Activated CD4-positive, alpha-beta T cell treated with anti-CD3 and anti-CD28 coated beads, Interleukin-10, Interleukin-2, amounts not matched to agents 100 ng/mL and 50 ng/mL, durations not matched to agents 16 hours and 8 hours (primary cell): ENCODE data around the gene ENTPD8.
A peak's percentile ranks its signal among the peaks of the same experiment; 100 is the strongest.
"Not testable (repeated sequence)": the region's sequence is repeated elsewhere in the genome, so short reads cannot be mapped to it uniquely, and the experiment has no call there.

Experiments used
- DNase-seq: peaks from one replicate; pipeline ENCODE4 v3.0.0-alpha.2; 2020

Gene ENTPD8

GRCh38 chr9:137476856-137477255 lies 35.7 kb upstream of the ENTPD8 start:
- no peak for DNase-seq

DNA sequence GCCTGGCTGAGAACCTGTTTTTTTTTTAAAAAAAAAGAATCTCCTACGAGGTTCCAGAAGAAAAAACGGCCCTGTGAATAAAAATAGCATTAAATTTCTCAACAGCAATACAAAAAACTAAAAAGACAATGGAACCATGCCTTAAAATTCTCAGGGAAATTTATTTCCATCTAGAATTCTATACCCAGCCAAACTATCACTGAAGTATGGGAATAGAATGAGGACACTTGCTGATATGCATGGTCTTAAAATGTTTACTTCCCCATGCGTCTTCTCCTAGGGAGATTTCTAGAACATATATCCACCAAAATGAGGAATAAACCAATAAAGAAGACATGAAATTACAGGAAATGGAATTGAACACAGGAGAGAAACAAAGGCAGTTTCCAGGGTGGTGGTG lies 34.5 kb upstream of the ENTPD8 start:
- no peak for DNase-seq

- DNase-seq: no peak
These were observed 33.1 kb upstream of the ENTPD8 start for GRCh38 chr9:137474271-137474670.

GRCh38 chr9:137470785-137471184 lies 29.6 kb upstream of the ENTPD8 start:
- DNase-seq: no peak

DNA sequence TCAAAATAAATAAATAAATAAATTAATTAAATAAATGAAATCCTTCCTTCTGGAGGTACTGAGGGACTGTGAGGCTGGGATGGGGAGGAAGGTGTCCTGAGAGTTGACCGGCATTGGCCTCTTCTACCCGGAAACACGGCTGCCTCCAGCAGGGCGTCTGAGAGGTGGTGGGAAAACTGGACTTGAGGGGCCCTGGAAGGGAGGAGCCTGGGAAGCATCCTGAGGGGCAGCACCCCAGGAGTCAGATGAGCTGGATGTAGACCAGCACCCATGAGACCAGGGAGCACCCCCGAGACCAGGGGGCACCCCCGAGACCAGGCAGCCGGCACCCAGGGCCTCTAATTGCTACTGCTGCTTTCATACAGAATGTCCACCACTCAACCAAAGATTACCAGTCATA lies 26.7 kb upstream of the ENTPD8 start:
- no peak for DNase-seq

DNA sequence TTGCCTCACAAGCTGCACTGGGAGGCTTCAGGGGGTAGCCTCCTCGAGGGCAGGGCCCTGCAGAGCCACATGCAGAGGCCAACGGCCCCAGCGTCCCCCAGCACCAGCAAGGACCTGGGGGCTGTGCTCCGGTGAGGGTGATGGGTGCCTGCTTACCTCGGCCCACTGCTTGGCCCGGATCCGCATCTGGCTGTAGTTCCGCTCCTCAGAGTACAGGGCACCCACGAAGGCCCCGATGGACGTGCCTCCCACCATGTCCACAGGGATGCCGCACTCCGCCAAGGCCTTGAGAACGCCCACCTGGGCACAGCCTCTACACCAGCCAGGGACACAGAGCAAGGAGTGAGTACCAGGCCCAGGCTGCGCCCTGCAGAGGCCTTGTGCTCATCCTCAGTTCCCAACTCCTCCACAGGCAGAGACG lies 26.0 kb upstream of the ENTPD8 start:
- DNase-seq: no peak

GRCh38 chr9:137466389-137467085 lies 25.4 kb upstream of the ENTPD8 start:
- not testable (repeated sequence) for DNase-seq

- DNase-seq: no peak
These were observed 24.7 kb upstream of the ENTPD8 start for GRCh38 chr9:137465720-137466388.

DNA sequence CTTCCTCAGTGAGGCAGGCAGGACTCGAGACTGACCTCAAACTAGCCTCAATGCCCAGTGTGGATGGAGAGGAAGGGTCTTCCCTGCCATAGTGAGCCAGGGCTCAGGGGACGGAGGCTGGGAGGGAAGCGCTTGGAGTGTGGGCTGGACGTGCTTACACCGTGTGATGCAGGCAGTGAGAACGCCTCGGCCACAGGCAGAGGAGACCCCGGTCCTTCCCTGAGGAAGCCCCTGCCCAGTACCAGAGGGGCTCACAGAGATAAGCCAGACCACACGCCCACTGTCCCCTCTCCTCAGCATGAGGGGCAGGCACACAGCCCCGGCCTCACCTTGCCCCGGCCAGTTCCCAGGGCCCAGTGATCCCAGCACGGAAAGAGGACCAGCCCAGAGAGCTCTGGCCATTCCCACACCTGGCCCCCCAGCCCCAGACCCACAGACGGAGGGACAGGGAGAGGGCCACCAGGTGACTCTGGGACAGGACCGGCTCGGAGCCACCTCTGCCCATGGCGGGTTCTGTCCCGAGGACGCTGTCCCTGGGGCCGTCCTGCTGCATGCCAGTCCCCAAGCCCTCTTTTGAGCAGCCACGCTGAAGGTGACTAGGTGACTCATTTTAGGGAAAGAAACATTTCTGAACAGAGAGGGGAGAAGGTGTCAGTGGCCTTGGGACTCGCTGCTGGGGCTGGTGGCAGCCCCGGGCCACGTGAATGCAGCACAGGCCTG lies 24.0 kb upstream of the ENTPD8 start:
- no peak for DNase-seq

DNA sequence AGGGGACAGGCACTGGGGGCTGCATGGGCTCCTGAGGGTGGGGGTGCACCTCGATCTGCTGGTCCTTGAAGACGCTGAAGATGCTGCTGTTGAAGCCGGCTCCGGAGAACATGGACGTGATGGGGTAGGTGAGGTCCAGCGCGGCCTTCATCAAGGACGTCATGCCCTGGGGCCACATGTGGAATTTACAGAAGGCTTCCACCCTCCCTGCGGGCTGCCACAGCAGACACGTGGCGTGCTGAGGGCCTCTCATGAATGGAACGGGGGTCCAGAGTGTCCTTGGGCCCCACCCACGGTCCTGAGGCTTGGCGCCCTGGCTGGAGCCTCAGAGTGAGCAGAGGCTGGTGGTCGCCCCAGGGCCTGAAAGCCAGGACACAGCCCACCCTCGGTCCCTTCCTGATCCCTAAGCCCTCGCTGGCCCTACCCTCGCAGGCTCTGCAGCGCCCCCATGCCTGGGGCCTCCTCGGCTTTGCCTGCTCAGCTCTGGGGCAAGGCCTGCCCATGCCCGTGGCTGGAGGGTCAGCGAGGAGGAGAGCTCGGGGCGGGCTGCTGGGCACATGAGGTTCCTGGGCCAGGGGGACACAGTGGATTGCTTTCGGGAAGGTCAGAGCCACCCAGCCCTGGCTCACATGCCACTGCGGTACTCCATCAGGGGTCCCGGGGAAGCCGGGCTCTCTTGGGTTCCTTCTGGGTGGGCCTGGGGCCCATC lies 23.3 kb upstream of the ENTPD8 start:
- no peak for DNase-seq

- no peak for DNase-seq
These were observed 22.8 kb upstream of the ENTPD8 start for GRCh38 chr9:137463931-137464290.

GRCh38 chr9:137462986-137463930 lies 22.1 kb upstream of the ENTPD8 start:
- DNase-seq: no peak

DNA sequence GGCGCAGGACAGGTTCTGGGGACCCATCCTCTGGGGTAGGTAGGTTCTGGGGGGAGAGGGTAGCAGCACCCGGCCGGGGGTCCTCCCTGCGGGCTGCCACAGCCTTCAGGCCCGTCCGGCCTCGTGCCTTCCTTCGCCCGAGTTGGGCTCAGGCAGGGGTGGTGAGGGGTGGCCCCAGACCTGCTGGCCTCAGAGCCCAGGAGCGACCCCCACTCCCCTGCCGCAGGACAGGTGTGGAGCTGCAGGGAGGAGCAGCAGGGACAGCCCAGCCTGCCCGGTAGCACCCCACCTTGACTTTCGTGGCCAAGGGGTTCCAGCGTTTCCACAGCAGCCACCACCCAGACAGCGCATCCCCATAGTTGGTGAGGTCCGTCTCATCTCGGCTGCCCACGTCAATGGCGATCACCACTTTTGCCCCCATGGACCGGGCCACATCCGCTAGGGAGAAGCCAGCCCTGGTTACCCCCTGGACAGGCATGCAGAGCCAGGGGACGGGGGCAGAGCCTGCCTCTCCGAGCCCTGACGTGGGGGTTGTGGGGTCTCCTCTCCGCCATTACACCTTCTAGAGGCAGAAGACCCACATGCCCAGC lies 21.3 kb upstream of the ENTPD8 start:
- no peak for DNase-seq

DNA sequence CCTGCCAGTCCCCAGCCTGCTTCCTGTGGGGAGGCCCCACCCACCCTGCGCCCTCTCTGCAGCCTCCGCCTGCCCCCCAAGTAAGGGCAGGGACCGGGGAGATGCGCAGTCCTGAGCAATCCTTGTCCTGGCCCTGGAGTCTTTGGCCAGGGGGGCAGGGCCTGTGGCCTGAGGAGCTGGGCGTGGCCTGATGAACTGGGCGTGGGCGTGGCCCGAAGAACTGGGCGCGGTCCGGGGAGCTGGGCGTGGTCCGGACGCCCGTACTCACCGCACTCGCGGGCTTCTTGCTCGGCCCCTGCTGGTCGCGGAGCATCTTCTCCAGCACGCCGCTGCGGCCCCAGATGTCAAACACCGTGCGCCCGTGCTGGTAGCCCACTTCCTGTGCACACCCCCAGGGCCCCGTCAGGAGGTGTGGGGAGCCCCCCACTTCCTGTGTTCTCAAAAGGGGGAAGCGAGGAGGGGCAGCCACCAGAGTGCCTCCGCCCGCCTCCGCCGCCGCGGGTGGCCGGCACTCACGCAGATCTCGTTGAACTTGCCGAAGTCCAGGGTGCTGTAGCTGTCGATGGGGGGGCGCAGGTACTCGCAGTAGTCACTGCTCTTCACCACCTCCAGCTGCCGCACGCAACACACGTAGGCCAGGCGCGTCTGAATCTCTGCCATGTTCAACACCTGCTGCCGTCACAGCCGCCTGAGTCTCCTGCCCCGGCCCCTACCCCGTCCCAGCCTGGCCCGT lies 20.7 kb upstream of the ENTPD8 start:
- peak; percentile 88 for DNase-seq

- DNase-seq: no peak
These were observed 20.1 kb upstream of the ENTPD8 start for GRCh38 chr9:137461316-137461662.

DNA sequence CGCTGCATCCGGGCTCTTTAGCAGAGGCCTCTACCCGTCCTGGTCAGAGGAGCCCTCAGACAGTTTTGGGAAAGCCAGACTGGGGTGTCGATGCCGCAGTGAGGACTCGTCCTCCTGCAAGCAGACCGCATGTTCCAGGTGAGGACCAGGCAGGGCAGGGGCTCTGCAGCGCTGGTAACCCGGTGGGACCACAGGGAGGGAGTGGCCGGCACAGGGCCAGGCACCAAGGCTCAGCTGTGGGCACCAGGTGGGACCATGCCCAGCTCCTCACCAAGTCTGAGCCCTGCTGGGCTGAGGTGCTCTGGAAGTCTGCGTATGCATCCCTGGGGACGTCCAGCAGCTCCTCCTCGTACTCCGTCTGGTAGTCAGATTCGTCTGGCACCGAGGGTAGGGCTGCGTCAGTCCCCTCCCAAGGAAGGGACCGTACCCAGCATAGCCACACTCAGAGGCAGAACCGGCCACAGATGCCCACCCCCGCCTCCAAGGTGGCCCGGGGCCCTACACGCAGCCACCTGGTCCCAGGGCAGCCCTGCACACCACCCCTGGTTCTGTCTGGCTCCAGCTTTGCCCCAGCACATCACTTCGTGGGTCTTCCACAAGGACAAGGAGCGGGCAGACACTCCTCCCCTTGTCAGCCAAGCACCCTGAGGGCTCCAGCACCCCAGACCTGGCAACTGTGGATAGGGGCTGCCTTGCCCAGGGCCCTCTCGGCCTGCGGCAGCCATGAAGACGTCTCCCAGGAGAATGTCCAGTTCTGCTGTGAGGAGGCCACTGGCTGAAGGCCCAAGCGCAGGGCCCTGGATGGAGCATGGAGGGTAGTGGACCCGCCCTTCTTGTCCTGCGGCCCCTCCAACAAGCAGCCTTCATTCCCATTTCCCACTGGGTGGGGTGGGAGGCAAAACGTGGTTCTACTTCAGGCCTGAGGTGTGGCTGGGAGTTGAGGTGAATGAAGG lies 19.5 kb upstream of the ENTPD8 start:
- DNase-seq: no peak

DNA sequence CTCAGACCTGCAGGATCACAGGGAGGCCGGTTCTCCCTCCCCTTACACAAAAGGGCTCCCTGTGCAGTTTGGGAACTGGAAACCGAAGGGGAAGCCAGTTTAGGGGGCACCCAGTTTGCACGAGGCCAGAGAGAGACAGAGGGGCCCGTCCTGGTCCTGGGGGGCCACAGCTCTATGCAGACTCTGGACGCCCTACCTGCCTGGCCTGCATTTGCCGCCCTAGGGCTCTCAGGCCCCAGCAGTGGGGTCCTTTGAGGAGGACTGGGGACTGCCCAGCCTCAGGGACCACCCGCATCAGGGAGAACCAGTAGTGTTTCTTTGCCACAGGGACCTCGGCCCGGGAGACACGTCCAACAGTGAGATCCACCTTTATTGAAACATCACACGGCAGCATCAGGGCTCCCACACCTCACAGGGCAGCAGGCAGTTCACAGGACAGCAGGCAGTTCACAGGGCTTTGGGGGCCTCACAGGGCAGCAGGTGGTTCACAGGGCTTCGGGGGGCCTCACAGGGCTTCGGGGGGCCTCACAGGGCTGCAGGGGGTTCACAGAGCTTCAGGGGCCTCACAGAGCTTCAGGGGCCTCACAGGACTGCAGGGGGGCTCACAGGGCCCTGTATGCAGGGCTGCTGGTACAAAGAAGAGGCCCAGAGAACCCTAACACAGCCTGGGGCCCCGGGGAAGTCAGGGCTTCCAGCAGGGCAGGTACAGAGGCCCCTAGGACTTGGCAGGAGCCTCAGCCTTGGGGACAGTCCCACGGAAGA lies 18.6 kb upstream of the ENTPD8 start:
- DNase-seq: no peak

- DNase-seq: peak; percentile 96
These were observed 18.0 kb upstream of the ENTPD8 start, which contains the start of gene NSMF for GRCh38 chr9:137459152-137459600. TSS of gene NSMF (minus strand) at chr9:137459334. CDS start at chr9:137459102, 232 bp downstream.
